Right cardiac atrium (tissue), 5 donors: ENCODE results near the gene FAM210B. TPM values are rescaled to one million over a fixed set of nuclear protein-coding genes. Genes with fewer than 3 reads are reported as not detected.
"Not testable (repeated sequence)": the region's sequence is repeated elsewhere in the genome, so short reads cannot be mapped to it uniquely, and the experiment has no call there.

Experiments
- ATAC-seq, 2 donors: fragments of 200-7000 bp; cut with Tn5 transposase; one replicate each; pipeline versions ENCODE4 v1.8.0 to v1.9.1; 2020; ENCODE audit warnings: moderate library complexity in 2 of 2, mild to moderate bottlenecking in 1 of 2
- DNase-seq, 3 donors: peaks; one replicate each; pipeline ENCODE4 v3.0.0-alpha.2; 2020
- H3K27ac ChIP-seq: one replicate; pipeline ENCODE4 v1.5.1; 2013; ENCODE audit warnings: mild to moderate bottlenecking, low read length, control low read depth, moderate library complexity
- H3K27me3 ChIP-seq: one replicate; pipeline ENCODE4 v1.6.1; 2013; ENCODE audit not compliant: control insufficient read depth, insufficient read depth
- H3K4me1 ChIP-seq: one replicate; pipeline ENCODE4 v1.6.1; 2013; ENCODE audit warnings: low read length; ENCODE audit not compliant: control insufficient read depth, insufficient read depth
- H3K4me3 ChIP-seq: one replicate; pipeline ENCODE4 v1.5.1; 2013; ENCODE audit warnings: low read length, control low read depth
- H3K9me3 ChIP-seq: one replicate; pipeline ENCODE4 v1.6.1; 2013; ENCODE audit warnings: low read length; ENCODE audit not compliant: control insufficient read depth
- WGBS: extraction: QIAGEN DNeasy Blood & Tissue Kit; methylation state at CpG from one replicate; pipeline ENCODE4 v1.1.7; 2013; 5-methylcytosine and 5-hydroxymethylcytosine counted together
- intact Hi-C, 4 donors: fragments of 100-400 bp; cut with DNase I; formaldehyde crosslinking; loops; one replicate each; pipeline versions ENCODE4 v1.11.0 to v1.14.0; 2022 to 2023
- polyA plus RNA-seq: library from polyadenylated mRNA; stranded (reverse); fragments of 200-250 nt; gene quantifications from one replicate; pipeline ENCODE4 v1.2.3, GENCODE V29; 2013
- total RNA-seq, 4 donors: library from RNA; stranded (reverse); fragmentation: NEBNext Ultra II Directional; extraction: Animal tissue kit (Norgen Biotek cat#: 25700); gene quantifications; one replicate each; pipeline ENCODE4 v1.2.1, GENCODE V29; 2021
- donor health status: healthy with polysubstance abuse.
- donor health status: DM: no; HTN: yes; CAD: no.
- donor health status: DM: no; HTN: no; CAD: no.
- donor health status: DM: no; HTN: yes; CAD: no; lungs with severe emphysema.
- donor health status: DM: yes; HTN: yes; CAD: no.

FAM210B gene
- total and polyA plus RNA-seq, 5 donors: 29.4 to 37.9 (median 33.7) TPM

- Histone ChIP-seq H3K4me1 (peaks cover 7% of the 10 kb centered on the region), H3K9me3 (no peaks in the 10 kb centered on the region), H3K27ac (peak within 1 kb of the TSS; percentile 73), H3K4me3 (peak within 1 kb of the TSS; percentile 87), H3K27me3 (no peaks in the 10 kb centered on the region)
- whole genome bisulfite sequencing: under 1% methylated on average over 53 of the region's 53 CpGs
- intact Hi-C loops: loop anchor here in 1 of 4 donors (10.0 kb wide), 1 partner anchor 72 kb away; the partner anchor contains the start of gene RTF2
- DNase-seq (peak; percentile 100), ATAC-seq (peak; percentile 98 to 99)
These were observed 33.5 kb downstream of the FAM210B start, which contains the start of the genes AURKA and CSTF1 for GRCh38 chr20:56392132-56392880. Gene AURKA, minus strand, starts transcription at chr20:56392215. Its CDS starts 4,018 bp downstream, at chr20:56388197. Gene CSTF1, plus strand, starts transcription at chr20:56392645. Its CDS starts 2,908 bp downstream, at chr20:56395553.

GRCh38 chr20:56392881-56393482 lies 34.2 kb downstream of the FAM210B start:
- H3K27ac ChIP-seq: peak overlapping the region; percentile 65
- peak overlapping the region; percentile 87 for H3K4me3 ChIP-seq
- intact Hi-C loops: loop anchor here in 1 of 4 donors (10.0 kb wide), 1 partner anchor 72 kb away; the partner anchor contains the start of gene RTF2
- no peaks in the 10 kb centered on the region for H3K27me3 ChIP-seq
- WGBS: 1% methylated on average over 18 of the region's 18 CpGs
- DNase-seq (no peak), ATAC-seq (no peak)
- peaks cover 7% of the 10 kb centered on the region for H3K4me1 ChIP-seq
- no peaks in the 10 kb centered on the region for H3K9me3 ChIP-seq

GRCh38 chr20:56393653-56394052 lies 34.9 kb downstream of the FAM210B start:
- H3K4me3 ChIP-seq: peak overlapping the region; percentile 87
- WGBS: 72% methylated on average over 8 of the region's 8 CpGs
- intact Hi-C loops: loop anchor here in 1 of 4 donors (10.0 kb wide), 1 partner anchor 71 kb away; the partner anchor contains the start of gene RTF2
- ATAC-seq (no peak), DNase-seq (no peak)
- H3K27me3 ChIP-seq: no peaks in the 10 kb centered on the region
- no peaks in the 10 kb centered on the region for H3K9me3 ChIP-seq
- H3K27ac ChIP-seq: no peak overlapping the region
- H3K4me1 ChIP-seq: peaks cover 7% of the 10 kb centered on the region

DNA sequence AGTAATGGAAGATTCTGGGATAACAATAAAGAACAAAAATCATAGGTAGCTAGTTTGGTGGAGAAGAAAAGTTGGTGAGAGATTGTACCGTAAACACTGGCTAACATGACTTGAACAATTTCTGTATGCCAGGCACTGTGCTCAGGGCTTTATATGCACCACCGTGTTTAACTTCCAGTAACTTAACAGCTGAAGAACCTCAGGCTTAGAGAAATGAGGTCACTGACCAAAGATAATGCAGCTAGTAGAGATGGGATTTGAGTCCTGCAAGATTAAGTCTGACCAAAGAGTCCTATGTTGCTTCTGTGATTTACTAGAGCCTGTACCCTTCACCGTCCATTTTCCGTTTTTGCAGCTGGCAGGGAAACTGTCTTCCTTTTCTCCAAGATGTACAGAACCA lies 36.4 kb downstream of the FAM210B start:
- Histone ChIP-seq H3K27ac (no peak overlapping the region), H3K9me3 (no peaks in the 10 kb centered on the region), H3K27me3 (no peaks in the 10 kb centered on the region), H3K4me1 (peaks cover 7% of the 10 kb centered on the region), H3K4me3 (no peak overlapping the region)
- no peak for DNase-seq
- intact Hi-C loops: loop anchor here in 2 of 4 donors (5.0 to 10.0 kb wide), 2 partner anchors 70 to 72 kb away; partner anchors contain the start of gene RTF2 (in 2 of the 2)
- 74% methylated on average over 4 of the region's 4 CpGs for WGBS
- no peak for ATAC-seq

- Histone ChIP-seq H3K27ac (no peak overlapping the region), H3K9me3 (no peaks in the 10 kb centered on the region), H3K4me3 (no peak overlapping the region), H3K27me3 (no peaks in the 10 kb centered on the region), H3K4me1 (no peaks in the 10 kb centered on the region)
- ATAC-seq (peak in 1 of 2 donors; percentile 40), DNase-seq (no peak)
- intact Hi-C loops: loop anchor here in 1 of 4 donors (10.0 kb wide), 1 partner anchor 65 kb away; the partner anchor contains the start of gene RTF2
These were observed 41.3 kb downstream of the FAM210B start for GRCh38 chr20:56400001-56400640.

DNA sequence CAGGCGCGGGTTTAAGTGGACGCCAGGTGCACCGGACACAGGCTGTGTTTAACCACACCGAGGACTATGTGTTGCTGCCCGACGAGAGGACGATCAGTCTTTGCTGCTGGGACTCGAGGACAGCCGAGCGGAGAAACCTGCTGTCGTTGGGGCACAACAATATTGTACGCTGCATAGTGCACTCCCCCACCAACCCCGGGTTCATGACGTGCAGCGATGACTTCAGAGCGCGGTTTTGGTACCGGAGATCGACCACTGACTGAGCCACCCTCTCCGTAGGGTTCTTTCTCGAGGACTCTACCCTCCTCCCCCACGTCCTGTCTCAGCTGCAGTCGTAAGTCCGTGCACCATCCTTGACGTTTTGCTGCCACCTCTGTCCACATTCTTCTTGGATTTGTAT lies 44.7 kb downstream of the FAM210B start:
- Histone ChIP-seq H3K27me3 (no peaks in the 10 kb centered on the region), H3K27ac (no peak overlapping the region), H3K4me1 (no peaks in the 10 kb centered on the region), H3K9me3 (no peaks in the 10 kb centered on the region), H3K4me3 (no peak overlapping the region)
- 92% methylated on average over 26 of the region's 26 CpGs for WGBS
- intact Hi-C loops: loop anchor here in 1 of 4 donors (10.0 kb wide), 1 partner anchor 61 kb away; the partner anchor contains the start of gene RTF2
- DNase-seq: no peak
- ATAC-seq: peak in 1 of 2 donors; percentile 36

DNA sequence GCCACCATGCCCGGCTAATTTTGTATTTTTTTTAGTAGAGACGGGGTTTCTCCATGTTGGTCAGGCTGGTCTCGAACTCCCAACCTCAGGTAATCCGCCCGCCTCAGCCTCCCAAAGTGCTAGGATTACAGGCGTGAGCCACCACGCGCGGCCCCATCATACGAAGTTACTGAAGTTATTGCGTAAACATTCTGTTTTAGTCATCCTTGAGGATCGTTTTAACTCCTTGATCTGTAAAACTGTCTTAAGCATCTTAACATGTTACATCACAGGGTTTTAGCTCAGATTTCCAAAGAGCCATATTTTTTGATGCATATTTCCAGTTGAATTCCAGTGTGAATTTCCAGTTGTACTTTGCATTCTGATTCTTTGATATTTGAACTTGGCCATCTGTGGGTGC lies 46.6 kb downstream of the FAM210B start:
- H3K4me1 ChIP-seq, H3K4me3 ChIP-seq, DNase-seq, H3K27ac ChIP-seq, H3K9me3 ChIP-seq, ATAC-seq, H3K27me3 ChIP-seq: not testable (repeated sequence)
- intact Hi-C loops: loop anchor here in 1 of 4 donors (10.0 kb wide), 1 partner anchor 59 kb away; the partner anchor contains the start of gene RTF2
- WGBS: 96% methylated on average over 12 of the region's 12 CpGs

GRCh38 chr20:56406910-56407309 lies 48.1 kb downstream of the FAM210B start:
- Histone ChIP-seq H3K27me3 (no peaks in the 10 kb centered on the region), H3K4me3 (no peak overlapping the region), H3K27ac (peak overlapping the region; percentile 55), H3K4me1 (no peaks in the 10 kb centered on the region), H3K9me3 (no peaks in the 10 kb centered on the region)
- intact Hi-C loops: loop anchor here in 1 of 4 donors (10.0 kb wide), 1 partner anchor 58 kb away; the partner anchor contains the start of gene RTF2
- DNase-seq: no peak
- ATAC-seq: no peak
- 76% methylated on average over 3 of the region's 3 CpGs for WGBS

GRCh38 chr20:56409521-56409920 lies 50.7 kb downstream of the FAM210B start:
- no peaks in the 10 kb centered on the region for H3K4me1 ChIP-seq
- intact Hi-C loops: loop anchor here in 1 of 4 donors (10.0 kb wide), 1 partner anchor 55 kb away; the partner anchor contains the start of gene RTF2
- no peaks in the 10 kb centered on the region for H3K9me3 ChIP-seq
- no peaks in the 10 kb centered on the region for H3K27me3 ChIP-seq
- 60% methylated on average over 5 of the region's 5 CpGs for WGBS
- H3K27ac ChIP-seq: no peak overlapping the region
- ATAC-seq (peak; percentile 36 to 81), DNase-seq (no peak)
- H3K4me3 ChIP-seq: no peak overlapping the region

DNA sequence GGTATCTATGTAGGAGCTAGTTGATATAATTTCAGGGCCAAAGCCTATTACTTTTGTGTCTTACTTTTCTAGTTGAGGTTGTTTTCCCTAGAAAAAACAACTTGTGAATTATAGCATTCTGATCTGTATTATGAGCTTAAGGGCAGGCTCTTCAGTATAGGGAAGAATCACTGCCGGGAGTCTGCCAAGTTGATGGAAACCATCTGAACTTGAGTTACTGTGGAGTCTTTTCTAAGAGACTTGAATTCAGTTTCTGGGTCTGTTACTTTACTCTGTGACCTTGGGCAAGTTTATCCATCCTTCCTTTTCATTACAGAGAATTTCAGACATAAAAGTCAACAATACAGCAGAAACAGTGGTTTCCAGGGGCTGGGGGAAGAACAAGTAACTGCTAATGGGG lies 51.2 kb downstream of the FAM210B start:
- ATAC-seq: no peak
- Histone ChIP-seq H3K4me3 (no peak overlapping the region), H3K27me3 (no peaks in the 10 kb centered on the region), H3K9me3 (no peaks in the 10 kb centered on the region), H3K27ac (no peak overlapping the region), H3K4me1 (no peaks in the 10 kb centered on the region)
- intact Hi-C loops: loop anchor here in 2 of 4 donors (10.0 kb wide), 1 partner anchor 55 kb away; the partner anchor contains the start of gene RTF2 (in 2 of the 2)
- 36% methylated on average over 1 of the region's 1 CpG for WGBS
- DNase-seq: no peak
